IMR-90 (cell line): Measurements from ENCODE around the gene TMC1. TPM values are rescaled to one million over a fixed set of nuclear protein-coding genes. Genes with fewer than 3 reads are reported as not detected.

Experiments
- ATAC-seq: fragments of 200-7000 bp; cut with Tn5 transposase; 2 replicates; pipeline ENCODE4 v1.9.1; 2020; ENCODE audit warnings: low read depth, mild to moderate bottlenecking, moderate library complexity
- BruUV-seq: library from RNA; stranded (reverse); fragments of 400-500 nt; replicated peaks from 2 replicates; lab custom pipeline; 2021; lab: Mats Ljungman, UMichigan
- CTCF ChIA-PET: fragments of 300-600 bp; formaldehyde crosslinking; extraction: SDS; loops from one replicate; lab custom pipeline; 2021; ENCODE audit warnings: antibody characterized with exemption; lab: Yijun Ruan, JAX
- POLR2A ChIA-PET: fragments of 300-600 bp; sonication (Branson Sonifier 250); formaldehyde crosslinking; loops from one replicate; lab custom pipeline; 2022; ENCODE audit warnings: antibody characterized with exemption; ENCODE audit not compliant: unreplicated experiment; lab: Charles Lee
- DNase-seq: peaks from one replicate; pipeline ENCODE4 v3.0.0; 2013
- H2AFZ ChIP-seq: replicated peaks from 2 replicates; pipeline ENCODE3; 2013; ENCODE audit warnings: low read length, mild to moderate bottlenecking; ENCODE audit not compliant: poor library complexity
- H2AK5ac ChIP-seq: 2 replicates; pipeline ENCODE4 v1.6.1; 2013; ENCODE audit warnings: low read depth, low read length, inconsistent platforms
- H2AK9ac ChIP-seq: replicated peaks from 2 replicates; pipeline ENCODE3; 2013; ENCODE audit warnings: mild to moderate bottlenecking, low read depth, low read length, moderate library complexity; ENCODE audit not compliant: poor library complexity
- H2BK120ac ChIP-seq: 2 replicates; pipeline ENCODE4 v1.6.1; 2013; ENCODE audit warnings: low read depth, low read length, inconsistent platforms
- H2BK15ac ChIP-seq: 3 replicates; pipeline ENCODE4 v1.6.1; 2013; ENCODE audit warnings: low read depth, low read length, inconsistent platforms
- H2BK20ac ChIP-seq: 2 replicates; pipeline ENCODE4 v1.6.1; 2013; ENCODE audit warnings: low read depth, mild to moderate bottlenecking, inconsistent platforms, low read length, moderate library complexity
- H2BK5ac ChIP-seq: 2 replicates; pipeline ENCODE4 v1.6.1; 2013; ENCODE audit warnings: mild to moderate bottlenecking, low read depth, low read length, inconsistent platforms; ENCODE audit not compliant: poor library complexity, severe bottlenecking
- H3K14ac ChIP-seq: replicated peaks from 2 replicates; pipeline ENCODE4 v1.6.1; 2013; ENCODE audit warnings: low read depth, low read length, inconsistent platforms
- H3K18ac ChIP-seq: 2 replicates; pipeline ENCODE4 v1.6.1; 2013; ENCODE audit warnings: low read depth, low read length, control low read depth
- H3K23ac ChIP-seq: 2 replicates; pipeline ENCODE4 v1.6.1; 2013; ENCODE audit warnings: low read depth, low read length, inconsistent platforms
- H3K27ac ChIP-seq: 2 replicates; pipeline ENCODE4 v1.5.1; 2013; ENCODE audit warnings: mild to moderate bottlenecking, control low read depth, low read length; ENCODE audit not compliant: insufficient read depth
- H3K27me3 ChIP-seq: 2 replicates; pipeline ENCODE4 v1.6.1; 2013; ENCODE audit warnings: low read length; ENCODE audit not compliant: control insufficient read depth, insufficient read depth
- H3K36me3 ChIP-seq: 2 replicates; pipeline ENCODE4 v1.6.1; 2013; ENCODE audit warnings: low read length, mixed read lengths; ENCODE audit not compliant: control insufficient read depth, insufficient read depth
- H3K4ac ChIP-seq: 2 replicates; pipeline ENCODE4 v1.6.1; 2013; ENCODE audit warnings: low read depth, low read length, inconsistent platforms
- H3K4me1 ChIP-seq: 2 replicates; pipeline ENCODE4 v1.6.1; 2013; ENCODE audit warnings: low read length, mixed read lengths; ENCODE audit not compliant: control insufficient read depth, insufficient read depth
- H3K4me2 ChIP-seq: 2 replicates; pipeline ENCODE4 v1.6.1; 2013; ENCODE audit warnings: low read depth, mild to moderate bottlenecking, control low read depth, low read length, moderate library complexity
- H3K4me3 ChIP-seq: 2 replicates; pipeline ENCODE4 v1.5.1; 2013; ENCODE audit warnings: low read depth, mild to moderate bottlenecking, control low read depth, low read length, moderate library complexity; ENCODE audit not compliant: insufficient read depth
- H3K56ac ChIP-seq: 2 replicates; pipeline ENCODE4 v1.6.1; 2013; ENCODE audit warnings: low read length, inconsistent platforms; ENCODE audit not compliant: insufficient read depth; ENCODE audit errors: extremely low read depth
- H3K79me1 ChIP-seq, 2 experiments: 2 replicates each; pipeline ENCODE4 v1.6.1; 2013; ENCODE audit warnings: low read length in 2 of 2, inconsistent platforms in 1 of 2, low read depth in 1 of 2
- H3K9ac ChIP-seq: 2 replicates; pipeline ENCODE4 v1.6.1; 2013; ENCODE audit warnings: low read depth, low read length, control low read depth
- H3K9me1 ChIP-seq: 2 replicates; pipeline ENCODE4 v1.6.1; 2013; ENCODE audit warnings: low read length, inconsistent platforms; ENCODE audit not compliant: insufficient read depth
- H3K9me3 ChIP-seq: 2 replicates; pipeline ENCODE4 v1.6.1; 2013; ENCODE audit warnings: low read length; ENCODE audit not compliant: control insufficient read depth, insufficient read depth
- H4K20me1 ChIP-seq: 2 replicates; pipeline ENCODE4 v1.6.1; 2013; ENCODE audit warnings: low read length, inconsistent platforms; ENCODE audit not compliant: insufficient read depth
- H4K5ac ChIP-seq: 2 replicates; pipeline ENCODE4 v1.6.1; 2013; ENCODE audit warnings: mild to moderate bottlenecking, low read depth, low read length, control low read depth
- H4K8ac ChIP-seq, 2 experiments: 2 replicates each; pipeline ENCODE4 v1.6.1; 2013; ENCODE audit warnings: low read depth in 2 of 2, low read length in 2 of 2, control low read depth in 1 of 2, inconsistent platforms in 1 of 2
- H4K91ac ChIP-seq: 2 replicates; pipeline ENCODE4 v1.6.1; 2013; ENCODE audit warnings: low read depth, low read length, inconsistent platforms; ENCODE audit not compliant: insufficient read depth
- CEBPB ChIP-seq: IDR thresholded peaks from 2 replicates; pipeline ENCODE4 v1.6.1; 2012; ENCODE audit warnings: low read depth, low read length, improper control_type of control experiment
- CTCF ChIP-seq: conservative IDR thresholded peaks from 2 replicates; pipeline ENCODE4 v1.5.1; 2012; ENCODE audit warnings: mild to moderate bottlenecking, low read depth, low read length, improper control_type of control experiment
- ELK1 ChIP-seq: fragments of 150-350 bp; IDR thresholded peaks from 2 replicates; pipeline ENCODE4 v1.6.1; 2016; ENCODE audit warnings: low read depth, mild to moderate bottlenecking, low read length, moderate library complexity, borderline replicate concordance
- FOS ChIP-seq: fragments of 150-350 bp; IDR thresholded peaks from 2 replicates; pipeline ENCODE4 v1.6.1; 2016; ENCODE audit warnings: low read depth, low read length
- MAFK ChIP-seq: IDR thresholded peaks from 2 replicates; pipeline ENCODE4 v1.6.1; 2012; ENCODE audit warnings: low read depth, low read length, improper control_type of control experiment
- MAZ ChIP-seq: IDR thresholded peaks from 2 replicates; pipeline ENCODE4 v1.6.1; 2012; ENCODE audit warnings: low read depth, mild to moderate bottlenecking, low read length, improper control_type of control experiment, moderate library complexity, borderline replicate concordance
- MXI1 ChIP-seq: IDR thresholded peaks from 2 replicates; pipeline ENCODE4 v1.6.1; 2012; ENCODE audit warnings: low read depth, mild to moderate bottlenecking, low read length, moderate library complexity, borderline replicate concordance
- RCOR1 ChIP-seq: IDR thresholded peaks from 2 replicates; pipeline ENCODE4 v1.6.1; 2012; ENCODE audit warnings: mild to moderate bottlenecking, low read length, improper control_type of control experiment; ENCODE audit not compliant: insufficient replicate concordance
- RFX5 ChIP-seq: IDR thresholded peaks from 2 replicates; pipeline ENCODE4 v1.8.0; 2012; ENCODE audit warnings: low read depth, mild to moderate bottlenecking, low read length, moderate library complexity
- USF2 ChIP-seq: fragments of 150-350 bp; IDR thresholded peaks from 2 replicates; pipeline ENCODE4 v1.6.1; 2017; ENCODE audit warnings: mild to moderate bottlenecking, antibody characterized with exemption, low read length, low read depth
- WGBS, 2 experiments: methylation state at CpG; one replicate each; pipeline versions ENCODE4 v1.1.5 to v1.1.7; 2013; ENCODE audit warnings: missing lambda C conversion rate in 2 of 2; ENCODE audit not compliant: insufficient read length in 1 of 2; ENCODE audit errors: extremely low coverage in 2 of 2; 5-methylcytosine and 5-hydroxymethylcytosine counted together
- dilution Hi-C: fragments of 300-500 bp; cut with HindIII; formaldehyde crosslinking; loops from one replicate; pipeline ENCODE4 v1.14.3; 2018; ENCODE audit warnings: low sequenced_read_pairs; ENCODE audit not compliant: unreplicated experiment
- in situ Hi-C: fragments of 300-500 bp; cut with MboI; formaldehyde crosslinking; loops from 3 replicates; pipeline ENCODE4 v1.14.3; 2019; ENCODE audit warnings: low sequenced_read_pairs, inconsistent platforms, mixed read lengths
- intact Hi-C: fragments of 100-400 bp; cut with micrococcal nuclease; formaldehyde crosslinking; loops from 2 replicates; pipeline ENCODE4 v1.10.0; 2022
- polyA plus RNA-seq, 3 experiments: library from polyadenylated mRNA; depleted of rRNA; stranded (reverse); fragments of >200 nt; gene quantifications; 2 replicates each; pipeline ENCODE4 v1.2.3, GENCODE V29; 2012; ENCODE audit warnings: low replicate concordance in 1 of 3
- total RNA-seq: library from RNA; depleted of rRNA; stranded (reverse); fragments of >200 nt; gene quantifications from 2 replicates; pipeline ENCODE4 v1.2.3, GENCODE V29; 2012

TMC1 gene
- total and polyA plus RNA-seq, 2 of the 4 experiments (the other 2 are of a cell fraction) = not detected

- dilution Hi-C loops (no loop called here), in situ Hi-C loops (no loop called here), intact Hi-C loops (no loop called here)
- POLR2A ChIA-PET = no interaction called here
- no peak for TF ChIP-seq MXI1
- TF ChIP-seq ELK1 = no peak
- TF ChIP-seq RFX5 = no peak
- no peak for TF ChIP-seq MAZ
- TF ChIP-seq FOS = no peak
- TF ChIP-seq CEBPB = no peak
- TF ChIP-seq USF2 = no peak
- no peak for TF ChIP-seq RCOR1
- no peak for TF ChIP-seq CTCF
- TF ChIP-seq MAFK = no peak
- Histone ChIP-seq H3K4me3 (no peak overlapping the region), H2AFZ (no peak overlapping the region), H3K4me2 (no peak overlapping the region), H4K20me1 (no peaks in the 10 kb centered on the region), H4K91ac (no peak overlapping the region), H3K79me1 (no peaks in the 10 kb centered on the region), H3K14ac (no peak overlapping the region), H3K27ac (no peak overlapping the region), H3K36me3 (no peaks in the 10 kb centered on the region), H3K4ac (no peak overlapping the region), H3K23ac (no peak overlapping the region), H3K4me1 (no peaks in the 10 kb centered on the region), H2BK15ac (no peak overlapping the region), H2BK20ac (no peak overlapping the region), H4K8ac (no peak overlapping the region), H3K27me3 (no peaks in the 10 kb centered on the region), H3K56ac (no peak overlapping the region), H3K18ac (no peak overlapping the region), H2BK5ac (no peak overlapping the region), H2BK120ac (no peak overlapping the region), H3K9me1 (no peaks in the 10 kb centered on the region), H3K9me3 (no peaks in the 10 kb centered on the region), H3K9ac (no peak overlapping the region), H2AK5ac (no peak overlapping the region), H4K5ac (no peak overlapping the region), H2AK9ac (no peak overlapping the region)
- ATAC-seq = no peak
- WGBS, 2 experiments = no CpG with 5 or more reads among the region's 1 CpG
- CTCF ChIA-PET = interaction anchor here (1.3 kb wide), 1 partner anchor 108 kb away, joined by 3 read pairs; no protein-coding TSS in a partner anchor
- DNase-seq = no peak
- no TSS peak for BruUV-seq
Observed at GRCh38 chr9:72704688-72705375, 183.4 kb downstream of the TMC1 start.
